ENCODE results near the gene WWTR1.

WWTR1 gene

DNA sequence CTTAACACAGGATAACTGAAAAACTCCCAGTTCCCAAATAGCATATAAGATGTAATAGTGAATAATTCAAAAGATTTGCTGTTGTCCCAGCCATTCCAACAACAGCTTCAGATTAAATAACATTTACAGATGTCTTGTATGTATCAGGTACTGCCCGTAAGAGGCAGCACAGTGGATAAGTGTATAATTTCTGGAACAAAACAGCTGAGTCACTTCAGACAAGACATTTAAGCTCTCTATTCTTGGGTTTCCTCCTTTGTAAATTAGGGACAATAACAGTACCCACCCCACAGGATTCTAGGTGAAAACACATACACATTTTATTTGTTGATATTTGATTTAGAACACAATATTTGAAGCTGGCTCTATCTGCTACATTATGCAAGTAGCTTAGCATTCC lies 2.6 kb upstream of the WWTR1 start:
- in situ Hi-C loops (cut with HindIII; ENCODE audit: low pct_ligation_motif_present, low sequenced_read_pairs), result no loop called here
- Histone ChIP-seq H3K27ac (no peak overlapping the region), H3K27me3 (replicated peaks) (no peaks in the 10 kb centered on the region), H3K36me3 (replicated peaks) (peaks cover 9% of the 10 kb centered on the region), H3K4me3 (ENCODE audit: low read depth, low read length) (no peak overlapping the region)
- no peak for TF ChIP-seq CTCF (IDR thresholded peaks at IDR 0.05; ENCODE audit: low read depth, low read length, missing control alignments)
- no peak for DNase-seq

DNA sequence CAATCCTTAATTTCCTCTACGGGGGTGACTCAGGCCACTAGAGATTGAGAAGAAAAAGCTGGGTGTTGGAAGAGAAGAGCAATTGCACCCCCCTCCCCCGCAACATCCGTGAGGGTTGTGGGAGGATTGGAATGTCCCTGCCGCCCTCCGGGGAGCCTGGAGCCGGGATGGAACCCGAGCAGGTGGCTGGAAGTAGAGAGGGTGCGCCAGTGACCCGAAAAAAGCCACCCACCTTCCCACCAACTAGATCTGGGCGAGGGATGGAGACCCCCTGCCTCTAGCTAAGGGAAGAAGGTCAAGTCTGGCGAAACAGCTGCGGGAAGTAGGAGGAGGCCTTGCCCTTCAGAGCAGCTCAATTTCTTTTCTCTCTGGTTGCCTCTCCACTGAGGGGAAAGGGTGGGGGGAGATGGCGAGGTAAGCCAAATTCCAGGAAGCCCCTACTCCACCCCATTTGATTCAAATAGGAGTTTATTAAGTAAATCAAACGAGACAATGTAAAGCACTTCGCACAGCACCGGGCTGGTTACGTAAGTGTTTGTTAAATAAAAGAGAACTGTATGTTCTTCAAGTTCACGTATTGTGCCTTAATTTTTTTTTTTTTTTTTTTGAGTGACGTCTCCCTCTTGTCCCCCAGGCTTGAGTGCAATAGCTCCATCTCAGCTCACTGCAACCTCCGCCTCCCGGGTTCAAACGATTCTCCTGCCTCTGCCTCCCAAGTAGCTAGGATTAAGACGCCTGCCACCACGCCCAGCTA lies 1.1 kb upstream of the WWTR1 start:
- in situ Hi-C loops (cut with HindIII; ENCODE audit: low pct_ligation_motif_present, low sequenced_read_pairs), result no loop called here
- TF ChIP-seq CTCF (IDR thresholded peaks at IDR 0.05; ENCODE audit: low read depth, low read length, missing control alignments), result no peak
- H3K36me3 ChIP-seq (replicated peaks), result peaks cover 18% of the 10 kb centered on the region
- peak overlapping the region; percentile 94 for H3K4me3 ChIP-seq (ENCODE audit: low read depth, low read length)
- peak overlapping the region; percentile 99 for H3K27ac ChIP-seq
- no peaks in the 10 kb centered on the region for H3K27me3 ChIP-seq (replicated peaks)
- DNase-seq, result no peak

GRCh38 chr3:149657321-149657925 lies 402 bp downstream of the WWTR1 start:
- no peaks in the 10 kb centered on the region for H3K27me3 ChIP-seq (replicated peaks)
- in situ Hi-C loops (cut with HindIII; ENCODE audit: low pct_ligation_motif_present, low sequenced_read_pairs), result no loop called here
- peaks cover 24% of the 10 kb centered on the region for H3K36me3 ChIP-seq (replicated peaks)
- H3K27ac ChIP-seq, result peak overlapping the region; percentile 99
- DNase-seq, result peak; percentile 53
- TF ChIP-seq CTCF (IDR thresholded peaks at IDR 0.05; ENCODE audit: low read depth, low read length, missing control alignments), result no peak
- H3K4me3 ChIP-seq (ENCODE audit: low read depth, low read length), result peak overlapping the region; percentile 94

DNA sequence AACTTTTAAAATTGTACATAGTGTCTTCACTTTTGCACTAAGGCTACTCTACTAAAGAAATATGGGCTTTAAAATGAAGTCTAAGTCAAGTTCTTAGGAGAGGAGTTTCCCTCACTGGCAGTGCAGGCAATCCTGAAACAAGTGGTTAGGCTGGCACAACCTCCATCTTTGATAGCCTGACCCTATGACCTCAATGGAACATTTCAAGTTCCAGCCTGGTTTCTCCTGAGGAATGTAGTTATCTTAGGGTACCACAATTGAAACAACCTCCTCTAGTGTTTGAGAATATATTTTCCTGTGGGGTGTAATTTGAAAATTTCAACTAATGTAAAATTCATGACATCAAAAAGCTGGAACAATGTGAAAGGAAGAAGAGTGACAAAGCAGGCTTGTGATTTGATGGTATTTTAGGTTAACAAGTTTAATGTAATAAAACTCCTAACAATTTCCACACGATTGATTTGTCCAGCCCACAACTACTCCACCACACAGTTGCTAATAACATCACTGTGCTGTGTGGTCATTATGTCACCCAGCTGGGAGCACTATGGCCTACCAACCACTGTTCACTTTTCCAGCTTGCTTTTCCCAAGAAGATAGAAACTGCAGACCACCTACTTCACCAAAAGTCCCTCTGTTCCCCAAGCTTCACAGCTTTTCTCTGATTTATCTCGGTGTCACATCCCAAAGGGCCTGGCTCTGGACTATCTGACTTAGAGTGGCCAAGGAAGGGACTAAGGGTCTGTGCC lies 1.8 kb downstream of the WWTR1 start:
- no peak for TF ChIP-seq CTCF (IDR thresholded peaks at IDR 0.05; ENCODE audit: low read depth, low read length, missing control alignments)
- peak overlapping the region; percentile 99 for H3K27ac ChIP-seq
- H3K27me3 ChIP-seq (replicated peaks), result no peaks in the 10 kb centered on the region
- H3K36me3 ChIP-seq (replicated peaks), result peaks cover 33% of the 10 kb centered on the region
- in situ Hi-C loops (cut with HindIII; ENCODE audit: low pct_ligation_motif_present, low sequenced_read_pairs), result no loop called here
- no peak for DNase-seq
- peak overlapping the region; percentile 94 for H3K4me3 ChIP-seq (ENCODE audit: low read depth, low read length)

DNA sequence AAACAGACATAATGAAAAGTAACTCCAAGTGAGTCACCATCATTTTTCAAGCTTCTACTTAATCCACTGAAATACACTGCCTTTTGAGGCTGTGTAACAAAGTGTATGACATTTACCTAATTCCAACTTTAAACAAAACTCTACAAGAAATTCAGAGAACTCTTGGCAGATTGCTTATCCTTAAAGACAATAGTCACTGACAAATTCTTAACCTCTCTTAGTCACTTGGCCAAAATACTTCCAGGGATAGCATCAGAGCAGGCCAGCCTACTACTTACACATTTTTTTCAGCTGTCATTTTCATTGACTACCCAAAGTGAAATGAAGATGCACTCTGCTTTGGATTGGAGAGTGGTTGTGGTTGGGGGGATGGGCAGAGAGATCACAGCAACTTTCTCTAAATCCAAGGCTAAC lies 3.6 kb downstream of the WWTR1 start:
- H3K27me3 ChIP-seq (replicated peaks), result no peaks in the 10 kb centered on the region
- peak; percentile 38 for DNase-seq
- in situ Hi-C loops (cut with HindIII; ENCODE audit: low pct_ligation_motif_present, low sequenced_read_pairs), result no loop called here
- no peak for TF ChIP-seq CTCF (IDR thresholded peaks at IDR 0.05; ENCODE audit: low read depth, low read length, missing control alignments)
- H3K36me3 ChIP-seq (replicated peaks), result peaks cover 47% of the 10 kb centered on the region
- no peak overlapping the region for H3K27ac ChIP-seq
- peak overlapping the region; percentile 43 for H3K4me3 ChIP-seq (ENCODE audit: low read depth, low read length)

All from brain microvascular endothelial cell (primary cell).